SK-N-SH (cell line): ENCODE measurements around the gene ART5. TPM values are rescaled to one million over a fixed set of nuclear protein-coding genes. Genes with fewer than 3 reads are reported as not detected.

Experiments
- CTCF ChIA-PET: fragments of 300-600, 350-600 bp; formaldehyde crosslinking; extraction: SDS; loops from one replicate; lab custom pipeline; 2021; lab: Yijun Ruan, JAX
- POLR2A ChIA-PET: fragments of 350-600 bp; sonication (Branson Sonifier 250); formaldehyde crosslinking; extraction: SDS; loops from one replicate; lab custom pipeline; 2020; ENCODE audit warnings: antibody characterized with exemption, inconsistent platforms; lab: Yijun Ruan, JAX
- DNase-seq: peaks from one replicate; pipeline ENCODE4 v3.0.0; 2012
- H2AFZ ChIP-seq: fragments of 200-600 bp; sonication (generic); 2 replicates; pipeline ENCODE4 v1.8.1; 2016; ENCODE audit warnings: antibody characterized with exemption, mild to moderate bottlenecking, low read depth
- H3F3A ChIP-seq: fragments of 200-600 bp; sonication (generic); replicated peaks from 2 replicates; pipeline ENCODE3; 2016; ENCODE audit warnings: antibody characterized with exemption, mild to moderate bottlenecking; ENCODE audit not compliant: insufficient read depth
- H3K27ac ChIP-seq, 2 experiments: fragments of 200-500 bp in 1 of 2; fragments of 200-600 bp in 1 of 2; sonication (Bioruptor generic) in 1 of 2; sonication (generic), shearing (Covaris generic) in 1 of 2; 2 replicates each; pipeline versions ENCODE4 v1.5.1 to v1.6.1; 2014 to 2016; ENCODE audit warnings: low read depth in 2 of 2, inconsistent platforms in 1 of 2, low read length in 1 of 2, mild to moderate bottlenecking in 1 of 2, mixed read lengths in 1 of 2
- H3K27me3 ChIP-seq: fragments of 200-600 bp; sonication (generic), shearing (Covaris generic); 2 replicates; pipeline ENCODE4 v1.6.1; 2016; ENCODE audit warnings: mixed run types; ENCODE audit not compliant: insufficient read depth
- H3K36me3 ChIP-seq, 2 experiments: fragments of 200-500 bp in 1 of 2; fragments of 200-600 bp in 1 of 2; sonication (Bioruptor generic) in 1 of 2; sonication (generic) in 1 of 2; replicated peaks in 1 of 2; 2 replicates each; pipeline versions ENCODE3 to v1.5.1; 2014 to 2016; ENCODE audit warnings: low read length in 1 of 2, mild to moderate bottlenecking in 1 of 2; ENCODE audit not compliant: insufficient read depth in 2 of 2, control insufficient read depth in 1 of 2
- H3K4me1 ChIP-seq, 2 experiments: fragments of 200-500 bp in 1 of 2; fragments of 200-600 bp in 1 of 2; sonication (Bioruptor generic) in 1 of 2; sonication (generic), shearing (Covaris generic) in 1 of 2; 2 replicates each; pipeline versions ENCODE4 v1.5.1 to v1.6.1; 2014 to 2016; ENCODE audit warnings: low read depth in 1 of 2, low read length in 1 of 2, mixed run types in 1 of 2; ENCODE audit not compliant: insufficient read depth in 2 of 2, control insufficient read depth in 1 of 2
- H3K4me2 ChIP-seq: fragments of 200-600 bp; sonication (generic), shearing (Covaris generic); 2 replicates; pipeline ENCODE4 v1.6.1; 2017; ENCODE audit warnings: mixed run types
- H3K4me3 ChIP-seq, 2 experiments: fragments of 200-500 bp in 1 of 2; fragments of 200-600 bp in 1 of 2; sonication (Bioruptor generic) in 1 of 2; sonication (generic), shearing (Covaris generic) in 1 of 2; 2 replicates each; pipeline versions ENCODE4 v1.5.1 to v1.8.1; 2014 to 2016; ENCODE audit warnings: low read depth in 2 of 2, inconsistent platforms in 1 of 2, low read length in 1 of 2, mild to moderate bottlenecking in 1 of 2, mixed read lengths in 1 of 2, moderate library complexity in 1 of 2
- H3K79me2 ChIP-seq: fragments of 200-600 bp; sonication (generic); 2 replicates; pipeline ENCODE4 v1.8.1; 2017; ENCODE audit warnings: mild to moderate bottlenecking; ENCODE audit not compliant: insufficient read depth
- H3K9ac ChIP-seq: fragments of 200-600 bp; sonication (generic); 2 replicates; pipeline ENCODE4 v1.6.1; 2017; ENCODE audit warnings: mixed run types
- H3K9me2 ChIP-seq: fragments of 200-600 bp; sonication (generic); 2 replicates; pipeline ENCODE4 v1.6.1; 2017; ENCODE audit warnings: mixed run types
- H3K9me3 ChIP-seq: fragments of 200-600 bp; sonication (generic); 2 replicates; pipeline ENCODE4 v1.6.1; 2017; ENCODE audit warnings: mixed run types, mild to moderate bottlenecking, moderate library complexity
- H4K20me1 ChIP-seq: fragments of 200-600 bp; sonication (generic); 2 replicates; pipeline ENCODE4 v1.6.1; 2017; ENCODE audit warnings: mild to moderate bottlenecking, mixed run types; ENCODE audit not compliant: insufficient read depth
- CHD2 ChIP-seq: fragments of 150-350 bp; IDR thresholded peaks from 2 replicates; pipeline ENCODE4 v1.6.1; 2018; ENCODE audit warnings: low read length; ENCODE audit not compliant: partially characterized antibody
- EZH2phosphoT487 ChIP-seq: fragments of 200-600 bp; sonication (generic); IDR thresholded peaks from 2 replicates; pipeline ENCODE4 v1.6.1; 2017; ENCODE audit warnings: low read depth, mixed run types, mild to moderate bottlenecking, antibody characterized with exemption, moderate library complexity, borderline replicate concordance
- FOSL2 ChIP-seq: IDR thresholded peaks from 2 replicates; pipeline ENCODE4 v1.4.0; 2012; ENCODE audit warnings: low read depth, mild to moderate bottlenecking, moderate library complexity, borderline replicate concordance
- FOXJ3 ChIP-seq: sonication (generic); formaldehyde crosslinking; IDR thresholded peaks from 2 replicates; pipeline ENCODE4 v1.5.1; 2020; ENCODE audit warnings: mild to moderate bottlenecking, missing genetic modification reagents
- FOXM1 ChIP-seq: IDR thresholded peaks from 2 replicates; pipeline ENCODE4 v1.4.0; 2012; ENCODE audit warnings: low read depth, mild to moderate bottlenecking
- JUND ChIP-seq: IDR thresholded peaks from 2 replicates; pipeline ENCODE4 v1.4.0; 2012
- MXI1 ChIP-seq: IDR thresholded peaks from 2 replicates; pipeline ENCODE4 v1.6.1; 2012; ENCODE audit warnings: mild to moderate bottlenecking, low read depth, low read length, improper control_type of control experiment
- NFIC ChIP-seq: IDR thresholded peaks from 2 replicates; pipeline ENCODE4 v1.4.0; 2012; ENCODE audit warnings: borderline replicate concordance
- NRF1 ChIP-seq: IDR thresholded peaks from 2 replicates; pipeline ENCODE4 v1.6.1; 2012; ENCODE audit warnings: low read depth, mild to moderate bottlenecking, low read length
- POLR2AphosphoS5 ChIP-seq: IDR thresholded peaks from 2 replicates; pipeline ENCODE4 v1.6.1; 2012; ENCODE audit warnings: low read depth, low read length
- RCOR1 ChIP-seq: fragments of 150-350 bp; IDR thresholded peaks from 2 replicates; pipeline ENCODE4 v1.6.1; 2017; ENCODE audit warnings: antibody characterized with exemption, low read length
- RFX5 ChIP-seq: IDR thresholded peaks from 2 replicates; pipeline ENCODE4 v1.6.1; 2012; ENCODE audit warnings: mild to moderate bottlenecking, improper control_type of control experiment, low read length
- RXRA ChIP-seq: IDR thresholded peaks from 2 replicates; pipeline ENCODE4 v1.4.0; 2012; ENCODE audit warnings: low read depth, mild to moderate bottlenecking, borderline replicate concordance
- TAF1 ChIP-seq: IDR thresholded peaks from 2 replicates; pipeline ENCODE4 v1.6.1; 2012; ENCODE audit warnings: low read depth, mild to moderate bottlenecking, low read length, moderate library complexity, borderline replicate concordance
- TCF12 ChIP-seq: IDR thresholded peaks from 2 replicates; pipeline ENCODE4 v1.4.0; 2012
- TEAD4 ChIP-seq: IDR thresholded peaks from 2 replicates; pipeline ENCODE4 v1.4.0; 2012; ENCODE audit warnings: mild to moderate bottlenecking, borderline replicate concordance; ENCODE audit not compliant: insufficient read depth
- WGBS: methylation state at CpG from one replicate; pipeline ENCODE4 v1.1.6; 2017; ENCODE audit warnings: low lambda C conversion rate; 5-methylcytosine and 5-hydroxymethylcytosine counted together
- polyA plus RNA-seq, 3 experiments: library from polyadenylated mRNA; depleted of rRNA; stranded (reverse); fragments of >200 nt; gene quantifications; 2 replicates each; pipeline ENCODE4 v1.2.3, GENCODE V29; 2012
- TF ChIP-seq, protein P1 (sequence below): IDR thresholded peaks from 2 replicates; pipeline ENCODE4; 2012
- TF ChIP-seq, protein P2 (sequence below): fragments of 200-600 bp; sonication (generic); IDR thresholded peaks from 2 replicates; pipeline ENCODE4 v1.6.1; 2017; ENCODE audit warnings: antibody characterized with exemption, mild to moderate bottlenecking, moderate library complexity

Gene ART5
- polyA plus RNA-seq, 1 of the 3 experiments (the other 2 are of a cell fraction): 0.59 TPM

DNA sequence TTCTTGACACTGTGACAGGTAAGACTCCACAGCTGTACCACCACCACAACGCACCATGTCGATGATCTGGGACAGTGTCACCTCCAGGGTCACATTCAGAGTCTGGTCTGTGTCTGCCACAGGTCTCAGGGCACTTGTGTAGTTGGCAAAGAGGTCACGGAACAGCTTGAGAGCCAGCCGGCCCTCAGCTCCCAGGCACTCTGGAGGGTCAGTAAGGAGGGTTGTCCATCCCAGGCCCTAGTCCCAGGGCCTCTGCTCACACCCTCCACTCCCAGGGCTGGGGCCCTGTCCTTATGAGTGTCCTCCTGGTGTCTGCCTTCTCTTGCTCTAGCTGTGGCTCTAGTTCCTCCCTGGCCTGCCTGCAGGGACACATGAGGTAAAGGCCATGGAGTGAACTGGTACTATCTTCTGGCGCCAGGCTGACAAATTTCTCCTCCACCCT lies 28.0 kb upstream of the ART5 start (continued):
- no peak for TF ChIP-seq RXRA

DNA sequence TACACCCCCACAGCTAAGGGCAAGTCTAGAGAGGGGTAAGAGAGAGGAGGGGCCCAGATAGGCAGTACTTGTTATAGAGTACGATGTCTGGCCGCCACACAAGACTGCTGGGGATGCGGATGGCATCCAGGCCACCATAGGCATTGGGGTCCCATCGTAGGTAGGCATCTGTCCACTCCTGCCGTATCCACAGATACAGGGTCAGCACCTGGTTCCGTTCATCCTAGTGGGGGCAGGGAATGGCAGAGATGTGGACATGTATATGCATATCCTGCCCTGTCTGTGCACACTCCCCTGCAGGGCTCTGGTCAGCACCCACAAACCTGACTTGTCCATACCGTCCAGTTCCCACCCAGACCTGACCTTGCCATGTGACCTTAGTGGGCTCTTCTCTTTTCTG lies 27.3 kb upstream of the ART5 start:
- H3K9ac ChIP-seq: no peak overlapping the region
- no peaks in the 10 kb centered on the region; a peak in 1 of 4 replicates for H3K4me1 ChIP-seq
- TF ChIP-seq RFX5: no peak
- no peak for TF ChIP-seq TCF12
- TF ChIP-seq POLR2AphosphoS5: no peak
- no peak for TF ChIP-seq EZH2phosphoT487
- TF ChIP-seq RCOR1: no peak
- H3K36me3 ChIP-seq: peaks cover 10 to 50% of the 10 kb centered on the region in 2 experiments
- H3K4me3 ChIP-seq: no peak overlapping the region
- no peak for DNase-seq
- no peaks in the 10 kb centered on the region for H3K27me3 ChIP-seq
- ChIA-PET CTCF (no interaction called here), POLR2A (no interaction called here)
- no peaks in the 10 kb centered on the region for H3K9me3 ChIP-seq
- no peaks in the 10 kb centered on the region for H3K9me2 ChIP-seq
- no peak overlapping the region for H3K27ac ChIP-seq
- H3K79me2 ChIP-seq: no peaks in the 10 kb centered on the region
- 95% methylated on average over 6 of the region's 7 CpGs for WGBS
- H2AFZ ChIP-seq: no peak overlapping the region
- H3F3A ChIP-seq: no peaks in the 10 kb centered on the region
- no peaks in the 10 kb centered on the region for H4K20me1 ChIP-seq
- H3K4me2 ChIP-seq: no peak overlapping the region

DNA sequence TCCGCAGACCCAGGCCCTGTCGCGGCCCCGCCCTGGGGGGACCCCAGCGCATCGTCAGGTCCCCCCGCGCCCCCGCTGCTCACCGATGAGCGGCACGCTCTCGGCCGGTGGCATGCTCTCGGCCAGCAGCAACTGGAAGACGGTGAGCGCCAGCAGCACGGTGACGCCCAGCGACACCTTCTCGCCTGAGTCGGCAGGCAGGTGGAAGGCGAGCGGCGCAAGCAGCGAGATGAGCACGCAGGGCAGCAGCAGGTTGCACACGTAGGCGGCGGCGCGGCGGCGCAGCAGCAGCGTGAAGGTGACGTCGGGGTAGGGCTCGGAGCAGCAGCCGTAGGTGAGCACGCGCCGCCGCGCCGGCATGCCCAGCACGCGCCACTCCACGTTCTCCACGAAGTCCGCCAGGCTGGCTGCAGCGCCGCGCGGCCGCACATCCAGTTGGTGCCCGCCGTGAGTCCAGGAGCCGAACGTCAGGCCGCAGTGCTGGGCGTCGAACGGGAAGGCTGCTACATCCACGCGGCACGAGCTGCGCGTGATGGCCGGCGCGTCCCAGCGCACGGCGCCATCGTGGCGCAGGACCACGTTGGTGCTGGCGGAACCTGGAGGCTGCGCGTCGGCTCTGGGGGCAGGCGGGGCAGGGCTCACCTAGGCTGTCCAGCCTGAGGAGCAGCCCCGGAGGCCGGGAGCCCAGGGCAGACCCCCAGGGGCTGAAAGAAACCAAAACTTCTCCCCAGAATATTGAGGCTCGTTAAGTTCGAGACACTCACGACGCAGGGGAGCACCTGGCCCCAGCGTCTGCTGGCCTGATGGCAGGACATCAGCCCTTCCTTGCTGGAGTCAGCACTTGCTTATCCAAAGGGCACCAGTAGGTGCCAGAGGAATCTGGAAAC lies 25.6 kb upstream of the ART5 start:
- ChIA-PET CTCF (interaction anchor here (1.2 kb wide), 1 partner anchor 12 kb away, joined by 3 read pairs; no protein-coding TSS in a partner anchor), POLR2A (no interaction called here)
- no peaks in the 10 kb centered on the region for H3K27me3 ChIP-seq
- no peaks in the 10 kb centered on the region for H4K20me1 ChIP-seq
- H3K4me3 ChIP-seq: no peak overlapping the region
- no peak overlapping the region for H3K27ac ChIP-seq
- H3F3A ChIP-seq: no peaks in the 10 kb centered on the region
- H3K4me1 ChIP-seq: no peaks in the 10 kb centered on the region; a peak in 1 of 4 replicates
- TF ChIP-seq, protein P1, sequence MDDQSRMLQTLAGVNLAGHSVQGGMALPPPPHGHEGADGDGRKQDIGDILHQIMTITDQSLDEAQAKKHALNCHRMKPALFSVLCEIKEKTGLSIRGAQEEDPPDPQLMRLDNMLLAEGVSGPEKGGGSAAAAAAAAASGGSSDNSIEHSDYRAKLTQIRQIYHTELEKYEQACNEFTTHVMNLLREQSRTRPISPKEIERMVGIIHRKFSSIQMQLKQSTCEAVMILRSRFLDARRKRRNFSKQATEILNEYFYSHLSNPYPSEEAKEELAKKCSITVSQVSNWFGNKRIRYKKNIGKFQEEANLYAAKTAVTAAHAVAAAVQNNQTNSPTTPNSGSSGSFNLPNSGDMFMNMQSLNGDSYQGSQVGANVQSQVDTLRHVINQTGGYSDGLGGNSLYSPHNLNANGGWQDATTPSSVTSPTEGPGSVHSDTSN: no peak
- no peak for TF ChIP-seq TCF12
- TF ChIP-seq TEAD4: no peak
- TF ChIP-seq JUND: no peak
- TF ChIP-seq, protein P2, sequence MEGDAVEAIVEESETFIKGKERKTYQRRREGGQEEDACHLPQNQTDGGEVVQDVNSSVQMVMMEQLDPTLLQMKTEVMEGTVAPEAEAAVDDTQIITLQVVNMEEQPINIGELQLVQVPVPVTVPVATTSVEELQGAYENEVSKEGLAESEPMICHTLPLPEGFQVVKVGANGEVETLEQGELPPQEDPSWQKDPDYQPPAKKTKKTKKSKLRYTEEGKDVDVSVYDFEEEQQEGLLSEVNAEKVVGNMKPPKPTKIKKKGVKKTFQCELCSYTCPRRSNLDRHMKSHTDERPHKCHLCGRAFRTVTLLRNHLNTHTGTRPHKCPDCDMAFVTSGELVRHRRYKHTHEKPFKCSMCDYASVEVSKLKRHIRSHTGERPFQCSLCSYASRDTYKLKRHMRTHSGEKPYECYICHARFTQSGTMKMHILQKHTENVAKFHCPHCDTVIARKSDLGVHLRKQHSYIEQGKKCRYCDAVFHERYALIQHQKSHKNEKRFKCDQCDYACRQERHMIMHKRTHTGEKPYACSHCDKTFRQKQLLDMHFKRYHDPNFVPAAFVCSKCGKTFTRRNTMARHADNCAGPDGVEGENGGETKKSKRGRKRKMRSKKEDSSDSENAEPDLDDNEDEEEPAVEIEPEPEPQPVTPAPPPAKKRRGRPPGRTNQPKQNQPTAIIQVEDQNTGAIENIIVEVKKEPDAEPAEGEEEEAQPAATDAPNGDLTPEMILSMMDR: no peak
- no peak for TF ChIP-seq NFIC
- TF ChIP-seq NRF1: no peak
- no peak for TF ChIP-seq FOXJ3 (CRISPR knock-in tag)
- no peak for TF ChIP-seq CHD2
- no peak for TF ChIP-seq FOXM1
- TF ChIP-seq FOSL2: no peak
- TF ChIP-seq RXRA: no peak
- no peak for TF ChIP-seq TAF1
- no peak for TF ChIP-seq MXI1
- no peak overlapping the region for H3K9ac ChIP-seq
- WGBS: 97% methylated on average over 71 of the region's 89 CpGs
- no peak overlapping the region for H3K4me2 ChIP-seq
- H3K9me2 ChIP-seq: no peaks in the 10 kb centered on the region
- no peak for DNase-seq
- no peaks in the 10 kb centered on the region for H3K9me3 ChIP-seq
- H2AFZ ChIP-seq: no peak overlapping the region
- no peaks in the 10 kb centered on the region for H3K79me2 ChIP-seq
- peaks cover 0 to 41% of the 10 kb centered on the region in 2 experiments for H3K36me3 ChIP-seq
